Amniotic epithelial cell (primary cell): ENCODE results near the gene ADCY5.

Source experiments
- DNase-seq: peaks from one replicate; pipeline ENCODE4 v3.0.0-alpha.2; 2010; ENCODE audit warnings: low read depth

ADCY5 gene

GRCh38 chr3:123386477-123387040, 62.3 kb downstream of the ADCY5 start:
- no peak for DNase-seq

GRCh38 chr3:123385981-123386380, 62.9 kb downstream of the ADCY5 start:
- DNase-seq = no peak

DNA sequence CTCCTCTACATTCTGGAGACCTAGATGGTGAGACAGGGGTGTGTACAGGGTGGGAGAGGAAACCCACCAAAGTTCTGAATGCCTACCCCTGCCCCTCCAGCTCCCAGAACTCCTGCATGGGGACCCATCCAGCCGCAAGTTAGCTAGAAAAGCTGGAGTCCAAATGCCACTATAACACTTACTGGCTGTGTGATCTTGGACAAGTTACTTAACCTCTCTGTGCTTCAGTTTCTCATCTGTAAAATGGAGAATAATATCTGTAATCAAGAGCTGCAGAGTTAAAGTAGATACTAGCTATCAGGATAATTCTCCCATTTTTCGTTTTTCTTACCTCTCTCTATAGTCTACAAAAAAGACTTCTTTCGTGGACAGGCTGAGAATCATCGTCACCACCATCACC, 63.4 kb downstream of the ADCY5 start:
- DNase-seq = no peak

GRCh38 chr3:123385001-123385401, 63.9 kb downstream of the ADCY5 start:
- peak; percentile 12 for DNase-seq

- no peak for DNase-seq
These were observed 64.6 kb downstream of the ADCY5 start for GRCh38 chr3:123384256-123384655.

DNA sequence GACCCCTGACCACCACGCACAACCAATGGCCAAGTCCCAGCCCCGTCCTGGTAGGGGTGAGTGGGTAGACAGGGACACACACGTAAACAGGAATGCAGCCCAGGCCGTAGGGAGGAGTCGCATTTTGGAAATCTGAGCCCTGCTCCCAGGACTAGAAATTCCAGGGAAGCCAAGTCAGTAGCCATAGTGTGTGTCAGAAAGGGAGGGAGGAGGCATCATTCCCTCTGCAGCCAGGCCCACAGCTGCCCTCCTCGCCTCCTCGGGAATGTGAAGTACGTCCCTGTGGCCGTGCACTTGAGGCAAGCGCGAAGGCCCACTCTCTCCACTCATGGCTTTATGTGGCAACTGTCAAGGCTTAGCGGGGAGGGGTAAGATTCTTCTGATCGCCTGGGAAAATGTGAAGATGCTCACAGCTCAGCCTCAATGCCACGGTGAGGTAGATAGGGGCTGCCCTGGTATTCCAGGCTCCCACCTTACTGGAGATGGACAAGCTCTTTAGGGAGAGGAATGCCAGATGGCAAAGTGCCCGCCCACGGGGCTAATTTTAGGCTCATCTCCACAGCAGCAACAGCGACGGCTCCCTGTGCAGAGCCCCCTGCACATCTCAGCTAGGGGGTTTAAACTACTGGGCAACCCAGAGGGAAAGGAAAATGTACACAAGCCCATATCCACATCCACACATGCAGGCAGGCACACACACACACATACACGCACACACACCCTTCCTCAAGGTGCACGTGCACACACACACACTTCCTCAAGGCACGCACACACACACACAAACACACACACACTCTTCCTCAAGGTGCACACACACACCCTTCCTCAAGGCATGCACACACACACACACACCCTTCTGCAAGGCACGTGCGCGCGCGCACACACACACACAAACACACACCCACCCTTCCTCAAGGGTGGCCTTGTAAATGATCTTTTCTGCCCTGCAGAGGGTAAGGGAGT, 65.5 kb downstream of the ADCY5 start:
- no peak for DNase-seq

DNA sequence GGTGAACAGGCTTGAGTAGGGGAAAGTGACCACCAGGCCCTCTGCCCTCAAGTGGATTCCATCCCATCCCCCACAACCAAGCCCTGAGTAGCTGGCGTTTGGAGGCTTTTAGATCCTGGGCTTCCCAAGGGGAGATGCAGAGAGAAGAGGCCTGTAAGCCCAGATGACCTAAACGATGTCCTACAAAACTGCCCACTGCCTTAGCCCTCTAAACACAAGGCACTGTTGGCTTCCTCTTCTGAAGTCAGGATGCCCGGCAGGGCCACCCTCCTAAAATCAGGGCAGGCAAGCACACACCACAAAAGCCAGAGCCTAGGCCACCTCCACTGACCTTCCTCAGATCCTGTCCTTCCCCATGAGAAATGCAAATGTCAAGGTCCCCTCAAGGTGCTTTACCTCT, 68.6 kb downstream of the ADCY5 start:
- no peak for DNase-seq

- no peak for DNase-seq
These were observed 69.7 kb downstream of the ADCY5 start for GRCh38 chr3:123379041-123379830.

DNA sequence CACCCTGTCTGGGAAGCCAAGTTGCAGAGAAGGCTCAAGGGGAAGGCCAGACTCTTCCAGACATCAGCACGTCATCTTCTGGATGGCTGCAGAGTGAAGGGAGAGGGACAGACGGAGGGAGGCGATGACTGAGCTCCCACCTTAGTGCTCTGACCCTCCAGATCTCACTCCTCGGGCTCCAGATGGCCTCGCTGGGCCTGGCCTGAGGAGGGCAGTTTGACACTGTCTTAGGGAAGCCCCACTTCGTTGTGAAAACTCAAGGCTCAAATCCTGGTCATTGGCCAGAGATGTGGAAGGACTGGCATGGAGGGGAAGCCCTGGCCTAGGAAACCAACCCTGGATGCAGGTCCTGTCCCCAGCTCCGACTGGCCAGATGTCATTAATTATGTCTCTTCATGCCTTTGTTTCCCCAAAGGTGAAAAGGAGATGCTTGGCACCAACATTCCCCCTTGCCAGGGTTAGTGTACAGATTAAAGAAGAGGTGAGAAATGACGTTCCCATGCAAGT, 70.4 kb downstream of the ADCY5 start:
- no peak for DNase-seq

- DNase-seq = no peak
These were observed 71.6 kb downstream of the ADCY5 start for GRCh38 chr3:123377243-123377740.

GRCh38 chr3:123376451-123377242, 72.2 kb downstream of the ADCY5 start:
- DNase-seq = no peak

DNA sequence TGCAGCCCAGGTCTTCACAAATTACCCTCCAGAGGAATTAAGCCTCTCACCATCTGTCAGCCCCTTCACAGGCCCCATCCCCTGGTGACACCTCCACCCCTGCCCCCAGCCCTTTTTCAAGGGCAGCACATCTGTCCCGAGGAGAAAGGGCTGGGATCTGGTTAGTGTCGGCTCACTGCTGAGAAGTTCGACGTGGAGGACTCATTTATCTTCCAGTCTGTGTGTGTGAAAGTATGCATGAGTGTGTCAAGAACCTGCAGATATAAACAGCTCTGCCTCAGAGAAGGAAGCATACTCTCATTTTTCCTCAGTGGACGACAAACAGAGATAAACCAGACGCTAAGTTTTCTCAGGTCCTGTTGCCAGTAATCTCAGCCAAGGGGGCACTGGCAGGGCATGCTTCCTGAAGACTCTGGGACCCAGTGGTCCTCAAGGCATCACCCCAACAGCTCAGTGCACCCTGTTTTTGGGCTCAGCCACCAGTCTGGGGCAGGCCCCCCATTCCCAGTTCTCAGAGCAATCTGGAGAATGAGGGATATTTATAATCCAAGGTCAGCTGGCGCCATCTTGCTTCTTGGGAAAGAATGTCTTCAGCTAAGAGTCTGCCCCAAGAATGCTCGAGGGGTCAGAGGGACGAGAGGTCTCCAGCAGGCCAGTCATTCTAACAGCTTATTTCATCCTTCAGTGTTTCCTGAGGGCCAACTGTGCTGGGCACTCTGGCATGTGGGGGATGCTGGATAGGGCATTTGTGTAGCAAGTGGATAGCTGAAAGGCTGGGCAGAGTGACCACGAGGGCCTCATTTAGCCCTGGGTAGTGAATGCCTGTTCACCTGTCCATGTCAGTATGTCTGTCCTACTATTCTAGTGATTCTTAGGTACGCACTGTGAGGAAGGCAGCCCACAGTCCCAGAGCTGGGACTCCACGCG, 73.6 kb downstream of the ADCY5 start:
- DNase-seq = peak; percentile 65

DNA sequence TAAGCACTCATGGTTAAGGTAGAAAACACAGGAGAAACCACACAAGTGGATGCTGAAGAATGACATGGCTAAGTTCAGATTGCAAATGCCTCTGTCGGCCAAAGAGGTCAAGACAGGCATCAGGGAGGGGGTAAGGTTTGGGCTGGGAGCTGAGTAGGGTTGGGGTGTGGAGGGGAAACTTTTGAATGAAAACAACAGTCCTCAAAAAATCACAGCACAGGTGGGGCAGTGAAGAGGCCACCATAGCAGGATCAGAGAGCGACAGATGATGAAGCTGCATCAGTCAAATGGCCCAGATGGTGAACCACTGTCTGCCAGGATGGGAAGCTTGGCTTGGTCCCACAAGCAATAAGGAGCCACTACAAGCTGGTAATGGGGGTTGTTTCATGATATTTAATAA, 74.9 kb downstream of the ADCY5 start:
- no peak for DNase-seq

- no peak for DNase-seq
These were observed 75.4 kb downstream of the ADCY5 start for GRCh38 chr3:123373474-123373987.

DNA sequence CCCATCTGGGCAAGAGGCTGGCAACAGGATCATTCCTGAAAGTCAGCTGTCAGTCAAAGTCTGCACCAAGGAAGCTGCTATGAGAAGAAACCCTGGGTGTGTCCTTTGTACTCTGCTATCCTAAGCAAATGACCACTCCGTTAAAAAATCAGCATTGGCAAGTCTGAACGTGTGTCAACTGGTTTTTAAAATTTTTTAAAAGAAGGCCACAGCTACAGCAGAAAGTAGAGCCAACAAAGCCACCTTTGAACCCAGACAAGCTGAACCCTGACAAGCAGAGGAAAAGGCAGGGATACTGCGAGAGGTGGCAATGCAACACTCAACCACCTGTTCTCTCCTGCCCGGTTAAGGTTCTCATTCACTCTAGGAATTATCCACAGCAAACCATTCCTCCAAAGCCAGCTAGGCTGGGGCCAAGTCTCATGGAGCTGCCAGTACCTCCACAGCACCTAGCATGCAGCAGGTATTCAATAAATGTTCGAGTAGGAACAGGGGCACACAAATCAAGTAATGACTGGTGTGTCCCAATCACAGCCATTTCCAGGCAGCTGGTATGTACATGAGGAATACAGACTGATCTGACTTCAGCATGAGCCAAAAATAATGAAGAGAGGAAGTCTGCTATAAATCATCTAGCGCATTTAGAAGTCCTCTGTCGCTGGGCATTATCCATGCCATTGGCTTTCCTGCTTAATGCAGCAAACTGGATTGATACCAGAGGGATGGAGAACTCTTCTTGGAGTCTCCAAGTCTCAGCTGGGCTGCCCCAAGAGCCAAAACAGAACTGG, 76.0 kb downstream of the ADCY5 start:
- DNase-seq = no peak

DNA sequence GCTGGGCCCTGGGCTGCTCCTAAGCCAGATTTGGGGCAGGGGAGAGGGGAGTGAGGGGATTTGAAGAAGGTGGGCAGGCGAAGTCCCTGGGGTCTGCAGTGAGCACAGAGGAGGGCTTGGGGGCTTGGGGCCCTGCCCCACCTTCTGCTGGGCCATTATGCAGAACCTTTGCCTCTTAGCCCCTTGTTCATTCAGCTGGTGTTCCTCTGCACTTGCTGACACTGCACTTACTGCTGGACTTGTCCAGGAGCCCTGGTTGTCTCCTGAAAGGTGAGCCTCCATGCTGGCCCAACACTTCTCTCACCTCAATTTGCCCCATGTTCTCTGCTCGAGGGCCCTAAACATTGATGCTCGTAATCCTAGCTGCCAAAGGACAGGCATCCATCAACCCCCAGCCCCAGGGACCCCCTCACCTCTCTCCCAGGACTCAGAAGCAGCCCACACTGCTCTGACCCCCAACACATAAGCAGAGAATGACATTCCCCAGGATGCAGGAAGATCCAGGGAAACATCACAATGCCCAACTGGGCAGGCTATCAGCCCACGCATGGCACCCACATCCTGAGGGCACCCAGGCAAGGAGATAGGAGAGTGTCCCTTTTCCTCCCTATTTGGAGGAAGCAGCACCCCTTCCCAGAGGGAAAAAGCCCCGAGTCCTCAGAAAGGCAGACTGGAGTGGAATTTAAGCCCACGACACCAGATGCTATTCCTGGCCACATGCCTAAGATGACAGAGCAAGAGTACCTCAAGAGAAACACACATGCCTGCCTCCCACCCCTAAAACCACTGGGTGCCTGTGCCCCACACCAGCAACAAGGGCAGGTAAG, 76.8 kb downstream of the ADCY5 start:
- DNase-seq = no peak

- no peak for DNase-seq
These were observed 77.5 kb downstream of the ADCY5 start for GRCh38 chr3:123371426-123371825.

- no peak for DNase-seq
These were observed 78.1 kb downstream of the ADCY5 start for GRCh38 chr3:123370819-123371218.
